Measurements from ENCODE around the gene CHPF2.

The CHPF2 gene

DNA sequence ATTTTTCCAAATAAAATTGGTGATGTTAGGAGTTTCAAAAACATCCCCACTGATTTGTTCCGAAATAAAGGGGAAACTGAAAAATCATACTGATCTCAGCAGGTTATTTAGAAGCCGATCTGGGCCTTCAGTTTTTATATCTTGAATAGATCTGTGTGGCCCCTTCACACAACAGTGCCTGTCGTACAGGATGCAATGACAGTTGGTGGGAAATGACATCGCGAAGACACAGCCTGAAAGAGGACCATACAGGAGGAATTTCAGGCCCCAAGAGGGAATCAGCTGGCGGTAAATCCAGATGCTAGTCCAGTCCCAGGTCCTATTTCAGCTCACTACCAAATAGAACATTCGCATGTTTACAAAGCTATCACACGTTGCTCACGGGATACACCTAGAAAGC, 25.0 kb upstream of the CHPF2 start:
- no peak for DNase-seq

- no peak for DNase-seq
Observed at GRCh38 chr7:151207804-151208203, 24.5 kb upstream of the CHPF2 start.

DNA sequence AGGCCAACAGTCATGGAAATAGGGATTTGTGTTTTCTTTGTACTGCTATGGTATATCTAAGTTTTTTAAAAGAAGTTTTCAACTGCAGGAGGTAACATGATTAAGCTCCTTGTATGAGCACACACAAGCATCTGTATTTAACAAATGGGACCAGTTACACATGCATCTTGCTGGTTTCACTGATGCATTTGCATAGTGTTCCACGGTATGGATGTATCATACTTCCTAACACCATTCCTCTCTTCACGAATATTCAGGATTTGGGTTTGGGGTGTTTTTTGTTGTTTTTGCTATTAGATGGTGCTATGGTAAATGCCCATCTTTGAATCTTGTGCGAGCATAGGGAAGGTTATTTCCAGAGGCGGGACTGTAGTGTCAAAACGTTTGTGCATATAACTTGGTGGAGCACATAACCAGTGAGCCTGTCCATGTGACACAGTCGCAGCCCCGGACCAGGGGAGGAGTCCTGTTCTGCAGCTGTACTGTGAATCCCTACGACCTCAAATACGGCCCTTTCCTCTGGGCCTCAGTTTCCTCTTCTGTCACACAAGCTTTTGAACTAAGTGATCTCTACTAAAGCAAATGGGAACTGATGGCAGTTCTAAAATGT, 23.9 kb upstream of the CHPF2 start:
- no peak for DNase-seq

DNA sequence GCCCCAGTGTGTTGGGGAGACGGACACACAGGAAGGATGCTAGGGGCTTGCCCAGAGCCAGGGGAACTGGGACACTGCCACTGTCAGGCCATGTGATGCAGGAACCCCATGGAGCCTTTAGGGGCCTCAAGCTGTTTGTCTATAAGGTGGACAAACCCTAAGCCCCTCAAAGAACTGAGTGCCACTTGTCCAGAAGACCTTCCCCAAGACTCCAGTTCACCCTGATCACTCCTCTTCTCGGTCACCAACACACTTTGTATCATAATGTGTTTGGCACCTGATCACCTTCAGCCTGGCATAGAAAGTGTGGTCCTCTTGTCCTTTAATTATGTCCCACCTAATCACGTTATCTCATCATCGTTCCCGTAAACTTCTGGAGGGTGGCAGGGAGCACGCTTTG, 22.7 kb upstream of the CHPF2 start:
- no peak for DNase-seq

DNA sequence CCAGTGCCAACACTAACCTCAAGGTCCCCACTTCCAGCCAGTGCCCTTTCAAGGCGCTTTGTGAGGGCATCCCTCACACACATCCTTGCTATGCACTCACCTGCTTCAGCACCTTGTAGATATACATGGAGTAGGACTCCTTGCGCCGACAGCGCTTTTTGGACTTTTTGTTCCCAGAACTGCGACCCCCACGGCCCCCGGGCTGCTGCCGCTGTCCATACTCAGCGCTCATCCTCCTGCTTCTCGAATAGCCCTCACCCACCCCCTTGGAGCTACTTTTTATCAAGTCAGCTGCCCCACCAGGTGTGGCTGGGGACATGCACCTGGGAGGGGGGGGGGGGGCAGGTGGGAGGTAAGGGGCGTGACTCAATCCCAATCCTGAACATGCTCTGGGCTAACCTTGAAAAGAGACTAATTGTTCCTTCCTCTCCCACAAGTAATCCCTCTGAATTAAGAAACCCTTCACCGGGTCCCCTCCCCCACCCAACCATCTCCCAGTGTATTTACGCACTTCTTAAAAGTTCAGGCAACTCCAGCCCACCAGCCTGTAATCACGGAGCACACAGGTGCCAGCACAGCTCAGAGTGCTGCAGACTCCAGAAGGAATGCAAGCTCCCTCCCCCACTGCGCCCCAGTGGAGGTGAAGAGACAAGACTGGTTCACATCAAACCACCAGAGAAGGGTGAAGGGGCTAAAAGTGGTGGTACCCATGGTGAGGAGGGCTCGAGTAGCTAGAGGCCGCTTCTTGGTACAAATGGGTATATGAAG, 22.0 kb upstream of the CHPF2 start, which contains the start of gene H2BK1:
TSS of gene H2BK1 (minus strand) at position 402 of the 768 bp plus-strand sequence. CDS start at position 232, 170 bp downstream.
- no peak for DNase-seq

DNA sequence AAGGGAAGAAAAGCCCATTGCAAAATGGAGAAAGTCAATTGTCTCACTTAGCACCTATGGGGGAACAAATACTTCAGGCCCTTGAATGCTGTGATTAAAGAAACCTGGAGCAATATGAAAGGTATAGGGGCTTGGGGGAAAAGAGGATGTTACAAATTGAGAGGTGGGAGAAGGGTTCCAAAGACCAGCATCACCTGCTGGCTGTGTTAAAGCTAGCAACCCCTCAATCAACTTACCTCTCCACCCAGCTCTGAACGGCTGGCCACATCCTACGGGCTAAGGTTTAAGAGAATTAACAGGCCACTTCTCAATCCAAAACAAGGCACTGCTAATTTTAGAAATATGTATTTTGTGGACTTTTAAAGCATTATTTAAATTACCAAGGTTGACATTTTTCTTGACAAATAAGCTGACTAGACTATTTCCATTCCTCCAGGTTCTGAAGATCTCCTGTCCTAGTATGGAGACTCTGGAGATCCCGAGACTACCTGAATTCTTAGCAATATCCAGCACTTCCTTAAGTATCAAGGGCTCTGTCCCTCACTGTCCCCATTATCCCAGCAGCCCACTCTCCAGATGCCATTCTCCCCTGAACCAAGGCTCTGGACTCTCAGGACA, 21.0 kb upstream of the CHPF2 start:
- DNase-seq: no peak

GRCh38 chr7:151212626-151213025, 19.7 kb upstream of the CHPF2 start:
- no peak for DNase-seq

GRCh38 chr7:151213826-151214225, 18.5 kb upstream of the CHPF2 start:
- no peak for DNase-seq

DNA sequence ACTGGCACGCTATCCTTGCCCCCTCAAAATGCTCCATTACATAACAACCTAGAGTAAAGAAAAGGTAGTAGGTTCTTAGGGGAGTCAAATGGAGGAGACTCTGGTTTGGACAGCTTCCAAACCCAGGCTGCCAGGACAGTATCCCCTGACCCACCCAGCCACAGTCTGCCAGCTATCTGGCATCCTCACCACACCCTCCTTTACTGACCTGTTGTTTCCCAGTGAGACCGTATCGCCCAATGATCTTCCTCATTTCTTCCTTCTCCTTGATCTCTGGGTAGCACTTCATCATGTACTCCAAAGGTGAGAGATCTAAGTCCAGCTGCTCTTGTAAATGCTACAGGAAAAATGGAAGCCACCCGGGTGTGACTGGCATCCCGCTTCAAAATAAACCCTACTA, 16.9 kb upstream of the CHPF2 start:
- no peak for DNase-seq

GRCh38 chr7:151218170-151218569, 14.1 kb upstream of the CHPF2 start:
- DNase-seq: no peak

DNA sequence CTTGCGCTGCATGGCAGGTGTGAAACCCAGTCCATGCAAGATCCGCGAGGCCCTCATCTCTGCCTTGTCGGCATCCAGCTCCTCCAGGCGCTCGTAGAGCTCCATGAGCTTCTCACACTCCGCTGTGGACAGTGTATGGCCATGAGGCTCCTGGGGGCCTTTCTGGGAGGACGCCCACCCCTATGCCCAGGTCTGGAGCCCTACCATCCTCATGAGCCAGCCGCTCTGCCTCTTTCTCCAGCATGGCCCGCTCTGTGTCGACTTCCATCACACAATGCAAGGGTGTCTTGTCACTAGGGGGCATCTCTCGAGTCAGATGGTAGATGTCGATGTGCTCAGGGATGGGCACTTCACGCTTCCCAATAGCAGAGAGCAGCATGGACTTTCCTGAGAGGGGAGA, 8.6 kb upstream of the CHPF2 start:
- DNase-seq: no peak

GRCh38 chr7:151225948-151226510, 6.3 kb upstream of the CHPF2 start:
- DNase-seq: no peak

DNA sequence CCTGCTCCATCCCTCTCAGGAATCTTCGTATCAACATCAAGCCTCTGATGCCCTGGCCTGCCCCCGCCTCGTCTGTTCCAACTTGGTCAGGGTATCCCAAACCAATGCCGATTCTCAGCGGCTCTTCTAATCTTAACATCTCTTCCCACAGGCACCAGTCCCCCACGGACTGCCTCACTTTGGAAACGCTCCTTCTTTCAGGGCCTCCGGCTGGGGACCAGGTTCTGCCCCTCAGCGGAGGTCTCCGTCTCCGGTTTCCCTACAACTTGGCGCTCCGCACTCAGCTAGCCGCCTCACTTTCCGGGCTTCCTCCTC, 5.8 kb upstream of the CHPF2 start:
- DNase-seq: no peak

DNA sequence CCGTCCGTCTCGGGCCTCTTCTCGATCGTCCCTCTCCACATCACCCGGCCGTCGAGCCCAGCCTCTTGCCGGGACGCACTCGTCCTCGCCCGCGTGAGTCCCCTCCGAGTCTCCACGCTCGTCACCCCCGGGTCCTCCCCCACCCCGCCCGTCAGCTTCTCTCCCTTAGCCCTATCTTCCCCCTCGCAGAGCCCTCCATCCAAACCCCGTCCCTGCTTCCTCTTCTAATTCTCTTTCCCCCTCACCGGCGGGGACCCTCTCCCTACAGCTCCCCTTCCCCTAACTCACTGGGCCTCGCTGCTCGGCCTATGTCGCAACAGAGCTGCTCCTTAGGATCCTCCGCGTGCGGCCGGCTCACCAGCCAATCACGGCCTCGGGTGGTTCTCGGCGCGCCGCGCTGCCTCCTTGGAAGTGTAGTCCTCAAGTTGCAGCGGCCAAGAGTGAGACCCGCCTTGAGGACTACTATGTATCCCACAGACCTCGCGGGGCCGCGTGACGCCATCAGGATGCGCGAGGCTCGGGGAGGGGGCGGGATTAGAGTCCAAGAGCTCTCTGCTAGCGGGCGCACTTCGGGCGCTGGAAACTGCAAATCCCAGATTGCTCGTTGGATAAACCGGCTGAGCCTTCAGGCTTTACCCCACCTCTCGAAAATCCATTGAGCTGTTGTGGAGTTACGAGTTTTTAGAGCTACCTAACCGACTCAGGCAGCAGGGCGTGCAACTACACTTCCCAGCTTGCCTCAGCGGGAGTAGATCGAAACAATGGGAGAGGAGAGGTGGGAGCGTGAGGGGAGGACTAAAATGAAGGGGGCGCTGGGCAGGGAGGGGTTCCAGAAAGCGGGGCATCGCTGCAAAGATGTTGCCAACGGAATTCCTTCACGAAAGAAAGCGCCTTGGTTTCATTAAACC, 5.2 kb upstream of the CHPF2 start, which contains the start of gene ABCF2:
TSS of gene ABCF2 (minus strand) at position 331 of the 908 bp plus-strand sequence. CDS start 747 bp downstream, outside the sequence.
- DNase-seq: peak; percentile 97

DNA sequence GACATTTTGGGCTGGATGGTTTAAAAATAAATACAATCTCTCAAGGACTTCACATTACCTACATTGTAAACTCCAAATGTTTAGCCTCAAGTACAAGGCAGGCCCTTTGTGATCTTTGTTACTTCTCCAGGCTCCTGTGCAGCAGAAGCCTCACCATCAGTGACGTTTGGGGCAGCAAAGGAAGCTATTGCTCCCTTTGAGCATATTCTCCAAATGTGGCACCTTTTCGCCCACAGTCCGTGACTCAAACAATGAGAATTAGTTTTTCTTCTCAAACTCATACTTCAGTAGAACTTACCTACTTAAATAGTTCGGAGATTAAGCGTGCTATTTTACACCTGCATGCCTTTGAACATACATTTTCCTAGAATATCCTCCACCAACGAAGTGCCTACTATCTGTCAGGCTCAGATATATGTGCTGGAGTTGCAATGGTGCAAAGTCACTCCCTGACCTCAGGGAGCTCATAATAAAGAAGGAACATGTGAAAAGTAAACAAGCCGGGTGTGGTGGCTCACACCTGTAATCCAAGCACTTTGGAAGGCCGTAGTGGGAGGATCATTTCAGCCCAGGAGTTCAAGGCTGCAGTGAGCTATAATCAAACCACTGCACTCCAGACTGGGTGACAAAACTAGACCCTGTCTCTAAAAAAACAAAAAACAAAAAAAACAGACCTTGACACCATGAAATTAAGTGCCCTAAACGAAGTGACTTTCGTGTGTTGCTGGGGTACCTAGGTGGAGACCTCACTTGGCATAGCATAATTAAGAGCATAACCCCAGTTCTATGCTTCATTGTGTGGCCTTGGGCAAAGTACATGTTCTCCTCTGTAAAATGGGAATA, 4.0 kb upstream of the CHPF2 start:
- DNase-seq: no peak

GRCh38 chr7:151229249-151229648, 3.0 kb upstream of the CHPF2 start:
- DNase-seq: no peak

GRCh38 chr7:151231080-151231479, 1.2 kb upstream of the CHPF2 start:
- no peak for DNase-seq

GRCh38 chr7:151232917-151233701, 826 bp downstream of the CHPF2 start:
- peak; percentile 77 for DNase-seq

DNA sequence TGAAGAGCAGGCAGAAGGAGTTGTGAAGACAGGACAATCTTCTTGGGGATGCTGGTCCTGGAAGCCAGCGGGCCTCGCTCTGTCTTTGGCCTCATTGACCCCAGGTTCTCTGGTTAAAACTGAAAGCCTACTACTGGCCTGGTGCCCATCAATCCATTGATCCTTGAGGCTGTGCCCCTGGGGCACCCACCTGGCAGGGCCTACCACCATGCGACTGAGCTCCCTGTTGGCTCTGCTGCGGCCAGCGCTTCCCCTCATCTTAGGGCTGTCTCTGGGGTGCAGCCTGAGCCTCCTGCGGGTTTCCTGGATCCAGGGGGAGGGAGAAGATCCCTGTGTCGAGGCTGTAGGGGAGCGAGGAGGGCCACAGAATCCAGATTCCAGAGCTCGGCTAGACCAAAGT, 1.5 kb downstream of the CHPF2 start:
- no peak for DNase-seq

DNA sequence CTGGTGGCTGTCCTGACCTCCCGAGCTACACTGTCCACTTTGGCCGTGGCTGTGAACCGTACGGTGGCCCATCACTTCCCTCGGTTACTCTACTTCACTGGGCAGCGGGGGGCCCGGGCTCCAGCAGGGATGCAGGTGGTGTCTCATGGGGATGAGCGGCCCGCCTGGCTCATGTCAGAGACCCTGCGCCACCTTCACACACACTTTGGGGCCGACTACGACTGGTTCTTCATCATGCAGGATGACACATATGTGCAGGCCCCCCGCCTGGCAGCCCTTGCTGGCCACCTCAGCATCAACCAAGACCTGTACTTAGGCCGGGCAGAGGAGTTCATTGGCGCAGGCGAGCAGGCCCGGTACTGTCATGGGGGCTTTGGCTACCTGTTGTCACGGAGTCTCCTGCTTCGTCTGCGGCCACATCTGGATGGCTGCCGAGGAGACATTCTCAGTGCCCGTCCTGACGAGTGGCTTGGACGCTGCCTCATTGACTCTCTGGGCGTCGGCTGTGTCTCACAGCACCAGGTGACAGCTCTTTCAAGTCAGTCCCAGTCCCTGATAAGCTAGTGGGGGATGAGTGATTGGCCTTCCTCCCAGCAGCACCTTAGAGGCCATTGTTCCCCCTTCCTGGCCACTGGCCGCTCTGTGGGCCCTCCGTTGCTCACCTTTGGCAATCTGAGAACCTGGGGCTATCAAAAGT, 3.0 kb downstream of the CHPF2 start:
- no peak for DNase-seq
